CD14-positive monocyte (primary cell): ENCODE measurements around the gene HNRNPH1. TPM values are rescaled to one million over a fixed set of nuclear protein-coding genes. Genes with fewer than 3 reads are reported as not detected.

Source experiments
- DNase-seq, 3 donors: peaks; one replicate each; pipeline ENCODE4 v3.0.0-alpha.2; 2011 to 2022
- H2AFZ ChIP-seq: 2 replicates; pipeline ENCODE4 v1.6.0; 2012; ENCODE audit warnings: mild to moderate bottlenecking, low read depth, low read length, inconsistent platforms; ENCODE audit not compliant: insufficient read depth, poor library complexity, severe bottlenecking
- H3K27ac ChIP-seq, 2 donors: 1 replicate in 1 of 2; 2 replicates in 1 of 2; pipeline ENCODE4 v1.5.1; 2012 to 2013; ENCODE audit warnings: low read length in 2 of 2, control low read depth in 1 of 2, inconsistent platforms in 1 of 2, low read depth in 1 of 2, mild to moderate bottlenecking in 1 of 2
- H3K27me3 ChIP-seq, 2 donors: one replicate each; pipeline versions ENCODE4 v1.6.0 to v1.6.1; 2011 to 2013; ENCODE audit warnings: low read length in 2 of 2; ENCODE audit not compliant: control insufficient read depth in 2 of 2, insufficient read depth in 2 of 2
- H3K36me3 ChIP-seq, 2 donors: replicated peaks in 1 of 2; 1 replicate in 1 of 2; 2 replicates in 1 of 2; pipeline versions ENCODE4 v1.5.1 to v1.6.1; 2012 to 2013; ENCODE audit warnings: low read length in 2 of 2, control low read depth in 1 of 2, inconsistent platforms in 1 of 2, mild to moderate bottlenecking in 1 of 2; ENCODE audit not compliant: insufficient read depth in 2 of 2, control insufficient read depth in 1 of 2
- H3K4me1 ChIP-seq, 2 donors: 1 replicate in 1 of 2; 2 replicates in 1 of 2; pipeline versions ENCODE4 v1.5.1 to v1.6.1; 2012 to 2013; ENCODE audit warnings: low read length in 2 of 2, control low read depth in 1 of 2, inconsistent platforms in 1 of 2, mild to moderate bottlenecking in 1 of 2, moderate library complexity in 1 of 2; ENCODE audit not compliant: insufficient read depth in 2 of 2, control insufficient read depth in 1 of 2
- H3K4me2 ChIP-seq: replicated peaks from 2 replicates; pipeline ENCODE3; 2012; ENCODE audit warnings: low read length, moderate library complexity, mild to moderate bottlenecking; ENCODE audit not compliant: poor library complexity, severe bottlenecking; ENCODE audit errors: extremely low read depth
- H3K4me3 ChIP-seq, 3 experiments: fragments of 200-600 bp in 1 of 3; sonication (generic) in 1 of 3; replicated peaks in 1 of 3; 1 replicate in 2 of 3; 2 replicates in 1 of 3; pipeline ENCODE4 v1.5.1; 2011 to 2013; ENCODE audit warnings: low read length in 3 of 3, mild to moderate bottlenecking in 3 of 3, control low read depth in 2 of 3, low read depth in 2 of 3, inconsistent platforms in 1 of 3, moderate library complexity in 1 of 3
- H3K79me2 ChIP-seq: 2 replicates; pipeline ENCODE4 v1.6.0; 2012; ENCODE audit warnings: mild to moderate bottlenecking, control low read depth, inconsistent platforms, low read length, moderate library complexity; ENCODE audit not compliant: insufficient read depth
- H3K9ac ChIP-seq: 2 replicates; pipeline ENCODE4 v1.6.0; 2017; ENCODE audit warnings: low read length, mild to moderate bottlenecking; ENCODE audit not compliant: insufficient read depth, poor library complexity, severe bottlenecking
- H3K9me3 ChIP-seq, 2 donors: replicated peaks in 1 of 2; 1 replicate in 1 of 2; 2 replicates in 1 of 2; pipeline versions ENCODE4 v1.5.1 to v1.6.1; 2012 to 2013; ENCODE audit warnings: low read length in 2 of 2, control low read depth in 1 of 2; ENCODE audit not compliant: control insufficient read depth in 1 of 2, insufficient read depth in 1 of 2
- H4K20me1 ChIP-seq: 2 replicates; pipeline ENCODE4 v1.6.0; 2012; ENCODE audit warnings: mild to moderate bottlenecking, low read length, control low read depth, moderate library complexity; ENCODE audit not compliant: insufficient read depth
- H3K27ac Mint-ChIP-seq, 7 donors: one replicate each; pipeline ENCODE4 v1.8.0; 2020; ENCODE audit warnings: mild to moderate bottlenecking in 7 of 7, mixed read lengths in 7 of 7, moderate library complexity in 6 of 7, inconsistent platforms in 2 of 7
- H3K27me3 Mint-ChIP-seq, 3 donors: one replicate each; pipeline ENCODE4 v1.8.0; 2021 to 2022; ENCODE audit warnings: low read depth in 3 of 3, mild to moderate bottlenecking in 3 of 3, mixed read lengths in 3 of 3, moderate library complexity in 3 of 3, inconsistent platforms in 1 of 3
- H3K36me3 Mint-ChIP-seq, 2 donors: one replicate each; pipeline ENCODE4 v1.8.0; 2020; ENCODE audit warnings: mixed read lengths in 2 of 2, inconsistent platforms in 1 of 2, mild to moderate bottlenecking in 1 of 2
- H3K4me1 Mint-ChIP-seq: one replicate; pipeline ENCODE4 v1.8.0; 2020; ENCODE audit warnings: mild to moderate bottlenecking, mixed read lengths
- H3K4me3 Mint-ChIP-seq, 2 donors: one replicate each; pipeline ENCODE4 v1.8.0; 2020; ENCODE audit warnings: mild to moderate bottlenecking in 2 of 2, mixed read lengths in 2 of 2, moderate library complexity in 1 of 2
- H3K9me3 Mint-ChIP-seq, 7 donors: one replicate each; pipeline ENCODE4 v1.8.0; 2020 to 2022; ENCODE audit warnings: mixed read lengths in 7 of 7, mild to moderate bottlenecking in 6 of 7, moderate library complexity in 6 of 7, inconsistent platforms in 2 of 7
- WGBS: methylation state at CpG from one replicate; pipeline ENCODE4 v1.1.5; 2013; ENCODE audit warnings: missing lambda C conversion rate; ENCODE audit not compliant: insufficient coverage; 5-methylcytosine and 5-hydroxymethylcytosine counted together
- intact Hi-C, 2 donors: fragments of 100-400 bp; cut with micrococcal nuclease; formaldehyde crosslinking; loops; one replicate each; pipeline versions ENCODE4 v1.15.0 to v1.15.1; 2023
- polyA plus RNA-seq, 3 donors: library from polyadenylated mRNA; depleted of rRNA in 1 of 3; unstranded in 2 of 3; stranded (reverse) in 1 of 3; fragments of 300-500 nt in 2 of 3; fragments of >200 nt in 1 of 3; fragmentation: Illumina TruSeq in 2 of 3; gene quantifications; 1 replicate in 2 of 3; 2 replicates in 1 of 3; pipeline ENCODE4 v1.2.3, GENCODE V29; 2012 to 2021
- TF ChIP-seq, protein P1 (sequence below): fragments of 200-600 bp; IDR thresholded peaks from one replicate; pipeline ENCODE4 v1.8.0; 2022; ENCODE audit warnings: antibody characterized with exemption, mild to moderate bottlenecking

The HNRNPH1 gene
- polyA plus RNA-seq, 3 donors: 47.4 to 522 (median 51.9) TPM

DNA sequence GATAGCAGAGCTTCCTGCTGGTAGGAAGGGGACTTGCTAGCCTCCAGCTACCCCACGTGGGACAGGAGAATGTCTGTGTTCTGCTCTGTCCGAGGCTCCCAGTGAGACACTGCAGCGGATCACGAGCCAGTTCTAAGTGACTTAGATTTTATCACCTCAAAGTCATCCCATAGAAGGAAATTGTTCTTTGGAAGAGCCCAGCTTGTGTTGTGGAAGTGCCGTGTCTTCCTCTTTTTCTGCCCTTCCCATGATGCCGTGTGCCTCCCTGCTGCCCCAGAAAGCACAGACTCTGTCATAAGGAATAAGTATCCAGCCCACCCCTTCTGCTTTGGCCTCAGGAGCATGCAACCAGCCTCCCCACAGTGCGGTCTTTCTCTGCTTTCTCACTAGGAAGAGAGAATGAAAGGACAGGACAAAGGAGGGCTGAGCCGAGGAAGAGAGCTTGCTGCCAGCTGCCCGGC, 37.5 kb downstream of the HNRNPH1 start:
- intact Hi-C loops: no loop called here
- Mint-ChIP-seq H3K4me1 (peaks cover 4% of the 10 kb centered on the region), H3K36me3 (peaks cover 55 to 88% of the 10 kb centered on the region in 2 donors), H3K4me3 (peak overlapping the region; percentile 12 to 39), H3K27me3 (peaks cover 0 to 1% (median 0%) of the 10 kb centered on the region in 3 donors), H3K27ac (peak overlapping the region in 5 of 7 donors; percentile 47 to 80 (median 75)), H3K9me3 (no peaks in the 10 kb centered on the region)
- Histone ChIP-seq H4K20me1 (no peaks in the 10 kb centered on the region), H3K4me2 (no peak overlapping the region), H3K27ac (peak overlapping the region in 1 of 2 donors; percentile 64), H3K36me3 (peaks cover 56 to 87% of the 10 kb centered on the region in 2 donors), H3K4me3 (no peak overlapping the region), H3K79me2 (no peaks in the 10 kb centered on the region), H2AFZ (no peak overlapping the region), H3K4me1 (peaks cover 0 to 3% of the 10 kb centered on the region in 2 donors), H3K9me3 (no peaks in the 10 kb centered on the region), H3K27me3 (no peaks in the 10 kb centered on the region), H3K9ac (no peak overlapping the region)
- 92% methylated on average over 2 of the region's 9 CpGs for WGBS
- DNase-seq: peak in 1 of 3 donors; percentile 15
- TF ChIP-seq, protein P1, sequence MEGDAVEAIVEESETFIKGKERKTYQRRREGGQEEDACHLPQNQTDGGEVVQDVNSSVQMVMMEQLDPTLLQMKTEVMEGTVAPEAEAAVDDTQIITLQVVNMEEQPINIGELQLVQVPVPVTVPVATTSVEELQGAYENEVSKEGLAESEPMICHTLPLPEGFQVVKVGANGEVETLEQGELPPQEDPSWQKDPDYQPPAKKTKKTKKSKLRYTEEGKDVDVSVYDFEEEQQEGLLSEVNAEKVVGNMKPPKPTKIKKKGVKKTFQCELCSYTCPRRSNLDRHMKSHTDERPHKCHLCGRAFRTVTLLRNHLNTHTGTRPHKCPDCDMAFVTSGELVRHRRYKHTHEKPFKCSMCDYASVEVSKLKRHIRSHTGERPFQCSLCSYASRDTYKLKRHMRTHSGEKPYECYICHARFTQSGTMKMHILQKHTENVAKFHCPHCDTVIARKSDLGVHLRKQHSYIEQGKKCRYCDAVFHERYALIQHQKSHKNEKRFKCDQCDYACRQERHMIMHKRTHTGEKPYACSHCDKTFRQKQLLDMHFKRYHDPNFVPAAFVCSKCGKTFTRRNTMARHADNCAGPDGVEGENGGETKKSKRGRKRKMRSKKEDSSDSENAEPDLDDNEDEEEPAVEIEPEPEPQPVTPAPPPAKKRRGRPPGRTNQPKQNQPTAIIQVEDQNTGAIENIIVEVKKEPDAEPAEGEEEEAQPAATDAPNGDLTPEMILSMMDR: no peak

DNA sequence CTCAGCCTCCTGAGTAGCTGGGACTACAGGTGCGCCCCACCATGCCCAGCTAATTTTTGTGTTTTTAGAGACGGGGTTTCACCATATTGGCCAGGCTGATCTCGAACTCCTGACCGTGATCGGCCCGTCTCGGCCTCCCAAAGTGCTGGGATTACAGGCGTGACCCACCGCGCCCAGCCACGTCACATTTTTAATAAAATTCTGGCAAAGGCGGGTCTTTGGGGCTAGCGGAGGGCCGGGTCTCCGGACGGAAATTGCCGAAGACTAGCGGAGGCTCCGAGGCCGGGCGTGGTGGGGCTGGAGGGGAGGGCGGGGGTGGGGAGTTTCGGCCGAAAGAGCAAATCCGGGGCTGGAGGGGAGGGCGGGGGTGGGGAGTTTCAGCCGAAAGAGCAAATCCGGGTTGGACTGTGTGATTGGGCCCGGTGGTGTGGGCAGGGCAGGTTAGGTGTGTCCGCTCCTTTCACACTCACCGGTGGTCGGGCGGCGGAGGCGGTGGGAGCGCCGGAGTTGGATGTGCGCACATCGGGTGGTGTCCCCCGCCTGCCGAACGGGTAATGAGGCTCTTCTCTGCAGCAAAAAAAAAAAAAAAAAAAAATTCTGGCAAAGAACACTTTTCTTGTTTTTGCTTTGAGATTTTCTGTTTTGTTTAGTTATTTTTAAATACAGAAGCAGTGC, 46.0 kb downstream of the HNRNPH1 start:
- Mint-ChIP-seq H3K4me3 (no peak overlapping the region), H3K27ac (no peak overlapping the region), H3K9me3 (peaks cover 0 to 1% (median 0%) of the 10 kb centered on the region in 7 donors), H3K36me3 (peaks cover 55 to 87% of the 10 kb centered on the region in 2 donors), H3K27me3 (no peaks in the 10 kb centered on the region), H3K4me1 (peaks cover 4% of the 10 kb centered on the region)
- no peaks in the 10 kb centered on the region for H3K79me2 ChIP-seq
- TF ChIP-seq, protein P1: no peak
- no peaks in the 10 kb centered on the region for H4K20me1 ChIP-seq
- no peaks in the 10 kb centered on the region for H3K9me3 ChIP-seq
- no peak overlapping the region for H3K4me2 ChIP-seq
- no peak overlapping the region for H3K9ac ChIP-seq
- no peaks in the 10 kb centered on the region for H3K4me1 ChIP-seq
- H3K27me3 ChIP-seq: no peaks in the 10 kb centered on the region
- no peak for DNase-seq
- WGBS: 99% methylated on average over 17 of the region's 42 CpGs
- peaks cover 51 to 83% of the 10 kb centered on the region in 2 donors for H3K36me3 ChIP-seq
- no peak overlapping the region for H3K4me3 ChIP-seq
- no peak overlapping the region for H3K27ac ChIP-seq
- H2AFZ ChIP-seq: no peak overlapping the region
- intact Hi-C loops: no loop called here
